ENCODE results near the gene COL26A1. TPM values are rescaled to one million over a fixed set of nuclear protein-coding genes. Genes with fewer than 3 reads are reported as not detected.

The COL26A1 gene
- total RNA-seq, 1 experiment from 2014 or later = 42.6 TPM

- Histone ChIP-seq H2BK15ac (ENCODE audit: low read depth, low read length) (no peak overlapping the region), H3K4ac (ENCODE audit: low read depth, low read length) (no peak overlapping the region), H3K9ac (ENCODE audit: extremely low read depth, insufficient read length, low read length) (no peak overlapping the region), H3K56ac (ENCODE audit: insufficient read length, low read depth, low read length) (no peak overlapping the region), H4K91ac (ENCODE audit: insufficient read length, low read depth, low read length) (no peak overlapping the region), H4K20me1 (ENCODE audit: control insufficient read depth, insufficient read depth, insufficient read length) (no peaks in the 10 kb centered on the region), H2BK20ac (ENCODE audit: low read depth, low read length, poor library complexity, severe bottlenecking) (no peak overlapping the region), H3K79me1 (ENCODE audit: insufficient read depth, low read depth, low read length, poor library complexity, severe bottlenecking) (no peaks in the 10 kb centered on the region), H4K8ac (replicated peaks; ENCODE audit: insufficient read length, low read depth, low read length) (no peak overlapping the region), H3K79me2 (ENCODE audit: insufficient read depth, low read length) (no peaks in the 10 kb centered on the region), H3K27me3 (ENCODE audit: insufficient read depth, low read length) (no peaks in the 10 kb centered on the region), H2BK120ac (ENCODE audit: low read depth, low read length, poor library complexity, severe bottlenecking) (no peak overlapping the region), H4K5ac (ENCODE audit: insufficient read length, low read depth, low read length) (no peak overlapping the region), H3K27ac (ENCODE audit: insufficient read length, low read depth, low read length) (no peak overlapping the region), H3K23me2 (ENCODE audit: insufficient read length, low read depth, low read length, poor library complexity, severe bottlenecking) (peaks cover 3% of the 10 kb centered on the region), H2AK5ac (ENCODE audit: insufficient read length, low read length) (no peak overlapping the region), H3K18ac (ENCODE audit: insufficient read length, low read depth, low read length) (no peak overlapping the region), H3K14ac (ENCODE audit: insufficient read depth, low read length) (no peak overlapping the region), H2AFZ (ENCODE audit: low read length) (no peak overlapping the region), H2BK12ac (ENCODE audit: insufficient read length, low read depth, low read length) (no peak overlapping the region), H3K4me1 (ENCODE audit: insufficient read depth, low read length) (no peaks in the 10 kb centered on the region), H2BK5ac (ENCODE audit: insufficient read length, low read length) (no peak overlapping the region), H3K23ac (ENCODE audit: insufficient read length, low read depth, low read length) (no peak overlapping the region), H3K9me3 (ENCODE audit: control insufficient read depth, low read depth, low read length) (no peaks in the 10 kb centered on the region), H3T11ph (ENCODE audit: low read length) (no peak overlapping the region), H3K4me2 (ENCODE audit: insufficient read depth, insufficient read length, low read length) (no peak overlapping the region)
- TF ChIP-seq CTCF (conservative IDR thresholded peaks at IDR 0.05) = no peak
- peaks cover 3 to 6% of the 10 kb centered on the region in 2 experiments; a peak in 3 of 4 replicates for H3K4me1 Mint-ChIP-seq
- no peak overlapping the region for H3K4me3 Mint-ChIP-seq
- peaks cover 7% of the 10 kb centered on the region for H3K27me3 Mint-ChIP-seq (ENCODE audit: low read depth)
- H3K9me3 Mint-ChIP-seq = no peaks in the 10 kb centered on the region; a peak in 1 of 5 replicates
- WGBS (ENCODE audit: extremely low coverage, insufficient read length, low lambda C conversion rate) = no CpG with 5 or more reads among the region's 7 CpGs
- H3K27ac Mint-ChIP-seq = no peak overlapping the region; a peak in 1 of 7 replicates
- peaks cover 4 to 8% (median 5%) of the 10 kb centered on the region in 3 experiments; a peak in 6 of 7 replicates for H3K36me3 Mint-ChIP-seq (ENCODE audit: insufficient read depth in 1 of 3, low read depth in 3 of 3)
- DNase-seq = no peak
Observed at GRCh38 chr7:101357433-101357832, 5.2 kb upstream of the COL26A1 start.
